NCI-H446 treated with DMSO at 0.1 percent for 48 hours (cell line): ENCODE results near the gene CLBA1.

ENCODE experiments used
- DNase-seq: peaks from one replicate; lab custom pipeline; 2025; lab: John Stamatoyannopoulos, UW

CLBA1 gene

DNA sequence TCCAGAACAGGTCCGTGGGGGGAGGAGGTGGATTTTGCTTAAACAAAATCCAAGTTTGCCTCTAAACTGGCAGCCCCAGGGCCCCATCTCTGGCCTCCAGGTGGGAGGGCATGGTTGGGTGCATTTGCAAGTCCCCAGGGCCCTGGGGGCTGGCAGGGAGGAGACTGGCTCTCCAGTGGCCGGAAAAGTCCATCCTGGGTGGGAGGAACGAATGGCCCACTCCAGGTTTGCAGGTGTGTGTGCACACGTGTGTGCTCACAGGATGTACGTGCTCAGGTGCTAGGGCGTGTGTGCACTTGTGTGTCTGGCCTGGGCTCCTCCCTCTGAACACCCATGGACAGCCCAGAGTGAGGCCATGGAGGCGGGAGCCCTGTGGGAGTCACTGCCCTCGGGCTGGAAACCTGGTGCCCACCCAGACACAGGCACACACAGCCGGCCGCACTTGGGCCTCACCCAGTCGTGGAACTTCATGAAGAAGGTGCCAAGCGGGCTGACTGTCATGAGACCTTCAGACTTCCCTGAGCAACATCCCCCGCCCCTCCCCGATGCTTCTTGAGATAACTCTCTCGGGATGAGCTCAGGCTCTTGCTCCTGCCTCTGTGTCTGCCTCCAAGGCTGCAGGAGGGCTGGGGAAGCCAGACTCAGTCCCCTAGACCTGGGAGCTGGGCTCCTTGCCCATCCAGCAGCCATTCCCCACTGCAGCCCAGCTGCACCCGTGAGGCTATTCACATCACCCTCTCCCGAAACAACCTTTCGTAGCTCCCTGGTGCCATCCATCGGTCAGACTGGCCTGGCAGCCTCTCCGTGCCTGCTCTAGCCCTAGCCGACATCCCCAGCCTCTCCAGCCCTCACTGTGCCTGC is 16.8 kb upstream of the CLBA1 start:
- peak; percentile 7 for DNase-seq

DNA sequence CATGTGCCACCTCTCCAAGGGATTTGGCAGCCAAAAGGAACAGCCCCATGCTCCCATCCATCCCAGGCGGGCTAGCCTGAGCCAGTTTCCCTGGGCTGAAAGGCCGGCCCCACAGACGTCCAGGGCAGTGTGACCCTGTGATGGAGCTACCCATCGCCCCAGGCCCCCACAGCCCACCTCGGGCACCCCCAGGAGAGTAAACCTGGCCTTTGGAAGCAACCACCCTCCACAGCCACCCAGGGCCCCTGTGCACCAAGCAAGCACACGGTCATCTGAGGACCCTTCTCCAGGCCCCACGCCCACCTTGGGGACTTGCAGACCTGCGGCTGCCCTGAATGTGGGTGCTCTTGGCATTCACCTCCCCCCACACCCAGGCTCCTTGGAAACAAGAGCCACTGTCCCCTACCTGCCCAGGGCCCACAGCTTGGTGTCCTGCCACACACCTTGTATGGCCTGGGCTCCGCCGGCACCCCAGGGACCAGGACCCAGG is 15.8 kb upstream of the CLBA1 start:
- no peak for DNase-seq

GRCh38 chr14:104970231-104971068 is 15.1 kb upstream of the CLBA1 start:
- peak; percentile 45 for DNase-seq

DNA sequence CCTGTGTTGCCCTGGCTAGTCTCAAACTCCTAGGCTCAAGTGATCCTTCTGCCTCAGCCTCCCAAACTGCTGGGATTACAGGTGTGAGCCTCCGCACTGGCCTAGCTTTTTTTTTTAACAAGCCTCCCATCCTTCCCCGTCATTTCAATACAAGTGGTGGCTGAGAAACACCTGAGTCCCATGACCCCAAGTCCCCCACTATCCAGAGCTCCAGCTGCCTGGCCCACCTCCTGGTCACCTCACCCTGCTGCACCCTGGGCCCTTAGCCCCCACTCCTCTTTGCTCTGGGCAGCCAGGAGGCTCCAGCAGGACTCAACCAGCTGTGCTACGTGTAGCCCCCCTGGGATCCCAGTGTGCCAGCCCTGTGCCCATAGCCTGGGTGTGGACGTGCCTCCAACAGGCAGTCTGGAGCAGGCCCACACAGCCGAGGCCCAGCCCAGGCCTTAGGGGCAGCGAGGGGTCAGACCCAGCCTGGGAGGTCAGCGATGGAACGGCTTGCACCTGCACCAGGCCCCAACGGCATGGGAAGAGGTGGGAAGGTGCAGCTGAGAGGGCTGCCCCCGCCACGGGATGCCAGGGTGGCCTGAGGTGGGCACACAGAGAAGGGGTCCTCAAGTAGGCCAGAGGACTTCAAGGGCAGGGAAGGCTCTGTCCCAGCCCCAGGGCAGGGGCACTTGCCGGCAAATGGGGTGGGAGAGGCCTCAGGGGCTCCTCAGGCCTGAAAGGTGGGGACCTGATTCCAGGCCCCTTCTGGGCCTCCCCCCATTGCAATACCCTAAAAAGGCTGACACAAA is 13.9 kb upstream of the CLBA1 start:
- DNase-seq, result no peak

DNA sequence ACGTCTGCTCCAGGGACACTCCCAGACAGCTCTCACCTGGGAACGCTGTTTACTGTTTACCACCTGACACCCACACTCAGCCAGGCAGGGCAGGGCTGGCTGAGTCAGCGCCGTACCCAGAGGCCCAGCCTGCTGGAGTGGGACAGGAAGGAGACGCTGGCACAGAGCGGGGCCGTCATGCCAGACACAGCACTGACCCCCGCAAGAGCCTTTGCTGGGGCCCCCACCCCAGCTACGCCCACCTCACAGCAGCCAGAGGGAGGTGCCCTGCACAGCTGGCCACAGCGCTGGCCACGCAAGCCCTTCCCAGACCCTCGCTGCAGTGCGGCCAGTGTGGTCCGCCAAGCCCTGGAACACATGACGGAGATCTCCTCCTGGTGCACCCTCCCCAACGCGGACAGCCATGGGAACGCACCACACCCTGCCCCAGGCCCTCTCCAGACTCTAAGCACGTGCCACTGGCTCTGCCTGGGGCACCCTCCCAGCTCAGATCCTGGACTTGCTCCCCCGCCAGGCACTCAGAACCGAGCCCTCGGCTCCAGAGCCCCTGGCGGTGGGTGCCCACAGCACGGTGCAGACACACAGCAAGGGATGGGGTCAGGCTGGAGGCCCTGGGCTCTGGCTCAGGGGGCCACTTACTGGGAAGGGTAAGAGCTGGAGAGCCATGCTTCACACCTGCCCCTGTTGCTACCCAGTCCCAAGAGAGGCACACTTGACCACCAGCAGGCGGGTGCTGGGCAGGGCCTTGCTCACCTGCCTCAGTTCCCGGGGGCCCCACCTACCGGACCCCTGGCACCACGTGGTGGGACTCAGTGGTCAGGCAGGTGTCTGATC is 13.1 kb upstream of the CLBA1 start:
- DNase-seq, result no peak

- DNase-seq, result peak; percentile 77
Observed at GRCh38 chr14:104973135-104973384, 12.5 kb upstream of the CLBA1 start.

GRCh38 chr14:104973385-104974145 is 12.0 kb upstream of the CLBA1 start:
- DNase-seq, result peak; percentile 43

GRCh38 chr14:104974146-104974541 is 11.4 kb upstream of the CLBA1 start:
- no peak for DNase-seq

- no peak for DNase-seq
Observed at GRCh38 chr14:104974665-104975390, 10.8 kb upstream of the CLBA1 start.

GRCh38 chr14:104975481-104976197 is 9.9 kb upstream of the CLBA1 start:
- no peak for DNase-seq

- no peak for DNase-seq
Observed at GRCh38 chr14:104976198-104977007, 9.2 kb upstream of the CLBA1 start.

DNA sequence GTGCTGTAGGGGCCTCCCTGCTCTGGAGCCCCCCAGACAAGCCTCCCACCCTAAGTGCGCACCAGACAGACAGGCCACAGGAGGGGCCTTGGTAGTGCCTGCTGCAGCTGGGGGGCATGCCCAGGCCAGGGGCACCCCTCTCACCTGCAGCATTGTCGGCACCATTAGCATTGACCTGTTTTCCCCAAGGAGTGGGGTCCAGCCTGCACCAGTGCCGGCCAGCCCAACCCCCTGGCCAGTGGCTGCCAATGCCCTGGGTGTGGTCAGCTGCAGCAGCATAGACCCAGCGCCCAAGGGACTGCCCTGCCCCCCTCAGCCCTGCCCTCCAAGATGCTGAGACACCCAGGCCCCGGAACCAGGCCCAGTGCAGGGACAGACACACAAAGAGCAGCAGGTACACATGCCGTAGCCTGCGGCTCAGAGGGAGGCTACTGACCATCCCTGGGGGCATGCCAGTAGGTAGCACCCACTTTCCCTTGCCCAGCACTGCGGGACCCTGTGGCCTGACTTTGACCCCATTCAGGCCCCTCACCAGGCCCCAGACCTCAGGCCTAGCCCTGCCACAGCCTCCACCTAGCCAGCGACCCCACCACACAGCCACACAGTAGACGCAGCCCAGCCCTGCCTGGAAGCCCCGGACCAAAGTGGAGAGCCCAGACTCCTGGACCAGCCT is 8.4 kb upstream of the CLBA1 start:
- no peak for DNase-seq

- DNase-seq, result peak; percentile 11
Observed at GRCh38 chr14:104977681-104978653, 7.6 kb upstream of the CLBA1 start, which contains the start of gene AHNAK2. Gene AHNAK2, minus strand, starts transcription at chr14:104978374. Its CDS starts 137 bp downstream, at chr14:104978237.

- DNase-seq, result no peak
Observed at GRCh38 chr14:104978746-104979691, 6.6 kb upstream of the CLBA1 start.
